GM12878 (cell line): ENCODE results near the gene TBC1D1. TPM values are rescaled to one million over a fixed set of nuclear protein-coding genes. Genes with fewer than 3 reads are reported as not detected.

Experiments
- ATAC-seq: fragments of 200-7000 bp; cut with Tn5 transposase; 3 replicates; pipeline ENCODE4 v1.9.1; 2020; ENCODE audit warnings: mild to moderate bottlenecking, moderate library complexity
- BruUV-seq: library from RNA; stranded (reverse); fragments of 400-500 nt; replicated peaks from 2 replicates; lab custom pipeline; 2021; lab: Mats Ljungman, UMichigan
- CTCF ChIA-PET: fragments of 300-600 bp; sonication (Branson Sonifier 250); formaldehyde crosslinking; extraction: SDS; loops from one replicate; lab custom pipeline; 2021; ENCODE audit warnings: inconsistent platforms; lab: Yijun Ruan, JAX
- POLR2A ChIA-PET: fragments of 350-600 bp; formaldehyde crosslinking; extraction: SDS; loops from one replicate; lab custom pipeline; 2021; ENCODE audit warnings: inconsistent platforms; lab: Charles Lee
- RAD21 ChIA-PET: fragments of 300-600 bp; sonication (Branson Sonifier 250); formaldehyde crosslinking; loops from one replicate; lab custom pipeline; 2023; ENCODE audit warnings: antibody characterized with exemption; ENCODE audit not compliant: unreplicated experiment; lab: Charles Lee
- SMC1A ChIA-PET: fragments of 300-600 bp; sonication (Branson Sonifier 250); formaldehyde crosslinking; loops from one replicate; lab custom pipeline; 2023; ENCODE audit not compliant: unreplicated experiment, uncharacterized antibody; lab: Charles Lee
- DNase-seq: peaks from one replicate; pipeline ENCODE4 v3.0.0-alpha.2; 2011; ENCODE audit warnings: low read depth, low spot score
- FAIRE-seq: peaks from 3 replicates; lab custom pipeline; 2011; peaks lifted over from hg19 to GRCh38; lab: Jason Lieb, UNC
- H2AFZ ChIP-seq: 2 replicates; pipeline ENCODE4 v1.6.0; 2011; ENCODE audit warnings: low read depth, low read length, control low read depth; ENCODE audit not compliant: control insufficient read depth
- H3K27ac ChIP-seq: 2 replicates; pipeline ENCODE4 v1.5.1; 2011; ENCODE audit warnings: control low read depth; ENCODE audit not compliant: control insufficient read depth, insufficient read depth
- H3K27me3 ChIP-seq, 2 experiments: replicated peaks in 1 of 2; 2 replicates each; pipeline versions ENCODE4 v1.6.0 to v1.6.1; 2011; ENCODE audit warnings: low read length in 1 of 2; ENCODE audit not compliant: control insufficient read depth in 2 of 2, insufficient read depth in 2 of 2
- H3K36me3 ChIP-seq, 2 experiments: 2 replicates each; pipeline ENCODE4 v1.5.1; 2011; ENCODE audit warnings: low read length in 1 of 2; ENCODE audit not compliant: control insufficient read depth in 2 of 2, insufficient read depth in 2 of 2
- H3K4me1 ChIP-seq: 2 replicates; pipeline ENCODE4 v1.6.1; 2011; ENCODE audit warnings: mild to moderate bottlenecking, low read length, moderate library complexity, mixed read lengths; ENCODE audit not compliant: control insufficient read depth, insufficient read depth
- H3K4me2 ChIP-seq: 2 replicates; pipeline ENCODE4 v1.6.0; 2011; ENCODE audit warnings: control low read depth; ENCODE audit not compliant: control insufficient read depth, insufficient read depth
- H3K4me3 ChIP-seq: fragments of 200-600 bp; sonication (generic); 2 replicates; pipeline ENCODE4 v1.5.1; 2016
- H3K79me2 ChIP-seq: 2 replicates; pipeline ENCODE4 v1.6.0; 2011; ENCODE audit warnings: low read length; ENCODE audit not compliant: control insufficient read depth, insufficient read depth
- H3K9ac ChIP-seq: 2 replicates; pipeline ENCODE4 v1.8.0; 2011; ENCODE audit warnings: low read length, control low read depth, mixed read lengths; ENCODE audit not compliant: control insufficient read depth, insufficient read depth
- H3K9me3 ChIP-seq: replicated peaks from 3 replicates; pipeline ENCODE4 v1.5.1; 2011; ENCODE audit warnings: mild to moderate bottlenecking, low read length; ENCODE audit not compliant: control insufficient read depth, insufficient read depth
- H4K20me1 ChIP-seq: 2 replicates; pipeline ENCODE4 v1.6.0; 2011; ENCODE audit not compliant: control insufficient read depth, insufficient read depth
- CHD4 ChIP-seq: fragments of 200-600 bp; sonication (generic); IDR thresholded peaks from 2 replicates; pipeline ENCODE4 v1.6.1; 2016; ENCODE audit warnings: mild to moderate bottlenecking
- EGR1 ChIP-seq, 2 experiments: IDR thresholded peaks; 1 replicate in 1 of 2; 2 replicates in 1 of 2; pipeline ENCODE4 v1.6.1; 2011 to 2012; ENCODE audit warnings: low read depth in 2 of 2, low read length in 2 of 2, borderline replicate concordance in 1 of 2, mild to moderate bottlenecking in 1 of 2, moderate library complexity in 1 of 2
- GABPA ChIP-seq: IDR thresholded peaks from 2 replicates; pipeline ENCODE4 v1.6.1; 2014; ENCODE audit warnings: antibody characterized with exemption, low read depth, mild to moderate bottlenecking, inconsistent platforms
- HCFC1 ChIP-seq: fragments of 150-350 bp; IDR thresholded peaks from 2 replicates; pipeline ENCODE4 v1.6.1; 2014; ENCODE audit warnings: low read length
- NBN ChIP-seq: fragments of 450-650 bp; IDR thresholded peaks from 2 replicates; pipeline ENCODE4 v1.6.1; 2016
- NFYA ChIP-seq: IDR thresholded peaks from 2 replicates; pipeline ENCODE4 v1.6.1; 2011; ENCODE audit warnings: low read depth, mild to moderate bottlenecking, low read length, improper control_type of control experiment, borderline replicate concordance
- PAX8 ChIP-seq: fragments of 450-650 bp; IDR thresholded peaks from 2 replicates; pipeline ENCODE4 v1.6.1; 2017; ENCODE audit warnings: mild to moderate bottlenecking, moderate library complexity
- SRF ChIP-seq, 2 experiments: IDR thresholded peaks; 2 replicates each; pipeline ENCODE4 v1.6.1; 2011; ENCODE audit warnings: low read depth in 2 of 2, low read length in 2 of 2, mild to moderate bottlenecking in 1 of 2, moderate library complexity in 1 of 2
- STAT1 ChIP-seq: fragments of 450-650 bp; conservative IDR thresholded peaks from 2 replicates; pipeline ENCODE4 v1.6.1; 2014; ENCODE audit warnings: antibody characterized with exemption, mild to moderate bottlenecking
- SUZ12 ChIP-seq: fragments of 200-600 bp; sonication (generic); IDR thresholded peaks from one replicate; pipeline ENCODE4 v1.6.1; 2018; ENCODE audit warnings: antibody characterized with exemption, mild to moderate bottlenecking; ENCODE audit not compliant: unreplicated experiment
- TCF12 ChIP-seq: IDR thresholded peaks from 2 replicates; pipeline ENCODE4 v1.6.1; 2011; ENCODE audit warnings: low read depth, mild to moderate bottlenecking, low read length
- YY1 ChIP-seq: IDR thresholded peaks from 2 replicates; pipeline ENCODE4 v1.6.1; 2011; ENCODE audit warnings: low read depth, mild to moderate bottlenecking, low read length
- ZNF622 ChIP-seq: fragments of 450-650 bp; IDR thresholded peaks from 2 replicates; pipeline ENCODE4 v1.6.1; 2017; ENCODE audit warnings: mild to moderate bottlenecking, inconsistent platforms
- WGBS: methylation state at CpG from one replicate; pipeline ENCODE4 v1.1.6; 2016; ENCODE audit warnings: low lambda C conversion rate; ENCODE audit not compliant: insufficient replicate concordance, insufficient coverage; ENCODE audit errors: missing lambda C conversion rate; 5-methylcytosine and 5-hydroxymethylcytosine counted together
- in situ Hi-C: fragments of 300-500 bp; cut with MboI; formaldehyde crosslinking; loops from 9 replicates; pipeline ENCODE4 v1.14.3; 2018; ENCODE audit warnings: mixed read lengths
- intact Hi-C: fragments of 100-400 bp; cut with micrococcal nuclease; formaldehyde crosslinking; loops from one replicate; pipeline ENCODE4 v1.14.2; 2022; ENCODE audit not compliant: unreplicated experiment
- polyA plus RNA-seq, 11 experiments: library from polyadenylated mRNA; depleted of rRNA in 4 of 11; unstranded in 6 of 11; stranded (reverse) in 5 of 11; fragments of >200 nt; fragmentation: Nextera tagmentation in 4 of 11; fragmentation: Illumina TruSeq in 1 of 11; extraction: Ambion mirVana in 4 of 11; extraction: Trizol in 1 of 11; gene quantifications; 1 replicate in 1 of 11; 2 replicates in 10 of 11; pipeline versions ENCODE4 v1.2.1 to v1.2.3, GENCODE V29; 2011 to 2016; ENCODE audit warnings: inconsistent platforms in 2 of 11, missing spikeins in 2 of 11, low read depth in 1 of 11
- total RNA-seq, 4 experiments: library from RNA; depleted of rRNA in 3 of 4; stranded (reverse); fragments of >200 nt in 3 of 4; fragmentation: Illumina TruSeq in 1 of 4; extraction: Trizol in 1 of 4; gene quantifications; 2 replicates each; pipeline versions ENCODE4 v1.2.1 to v1.2.3, GENCODE V29; 2013 to 2021
- TF ChIP-seq, protein P1 (sequence below): fragments of 450-650 bp; formaldehyde crosslinking; IDR thresholded peaks from 2 replicates; pipeline ENCODE4 v1.4.0; 2020; ENCODE audit warnings: mild to moderate bottlenecking, moderate library complexity
- TF ChIP-seq, protein P2 (sequence below): fragments of 150-350 bp; IDR thresholded peaks from 2 replicates; pipeline ENCODE4 v1.6.1; 2014; ENCODE audit warnings: mild to moderate bottlenecking, low read depth, low read length

TBC1D1 gene
- total and polyA plus RNA-seq, 10 of the 15 experiments (the other 5 are each of a cell fraction or from before 2014, with no cell fraction given): 5.3 to 102 (median 57.8) TPM

DNA sequence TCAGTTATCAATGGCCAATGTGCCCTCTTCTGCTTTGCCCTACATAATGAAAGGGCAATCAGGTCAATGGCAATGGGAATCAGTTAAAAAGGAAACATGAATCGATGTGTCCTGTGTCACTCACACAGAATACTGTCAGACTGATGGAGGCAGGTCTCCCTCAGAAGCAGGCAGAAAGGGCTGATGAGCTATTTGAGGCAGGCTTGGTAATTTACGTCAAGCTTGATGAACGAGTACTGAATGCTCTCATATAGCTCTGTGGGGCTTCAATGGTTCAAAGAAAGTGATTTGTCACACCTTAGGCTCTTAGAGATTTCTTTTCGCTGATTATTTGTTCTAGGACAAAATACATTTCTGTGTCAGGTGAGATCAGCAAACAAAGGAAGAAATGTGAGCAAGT lies 22.6 kb upstream of the TBC1D1 start:
- ATAC-seq (no peak), DNase-seq (no peak), FAIRE-seq (no peak)
- ChIA-PET POLR2A (no interaction called here), RAD21 (no interaction called here), CTCF (no interaction called here), SMC1A (interaction anchor here (1.4 kb wide), 1 partner anchor 18 kb away, joined by 4 read pairs; no protein-coding TSS in a partner anchor)
- intact Hi-C loops: no loop called here
- no peaks in the 10 kb centered on the region for H3K27me3 ChIP-seq
- H3K9ac ChIP-seq: no peak overlapping the region
- H3K79me2 ChIP-seq: no peaks in the 10 kb centered on the region
- H3K4me2 ChIP-seq: no peak overlapping the region
- no peaks in the 10 kb centered on the region; a peak in 2 of 4 replicates for H3K36me3 ChIP-seq
- no peaks in the 10 kb centered on the region for H4K20me1 ChIP-seq
- no peak for TF ChIP-seq NFYA
- no peak for TF ChIP-seq STAT1
- TF ChIP-seq CHD4: no peak
- no peak for TF ChIP-seq NBN
- TF ChIP-seq, protein P1, sequence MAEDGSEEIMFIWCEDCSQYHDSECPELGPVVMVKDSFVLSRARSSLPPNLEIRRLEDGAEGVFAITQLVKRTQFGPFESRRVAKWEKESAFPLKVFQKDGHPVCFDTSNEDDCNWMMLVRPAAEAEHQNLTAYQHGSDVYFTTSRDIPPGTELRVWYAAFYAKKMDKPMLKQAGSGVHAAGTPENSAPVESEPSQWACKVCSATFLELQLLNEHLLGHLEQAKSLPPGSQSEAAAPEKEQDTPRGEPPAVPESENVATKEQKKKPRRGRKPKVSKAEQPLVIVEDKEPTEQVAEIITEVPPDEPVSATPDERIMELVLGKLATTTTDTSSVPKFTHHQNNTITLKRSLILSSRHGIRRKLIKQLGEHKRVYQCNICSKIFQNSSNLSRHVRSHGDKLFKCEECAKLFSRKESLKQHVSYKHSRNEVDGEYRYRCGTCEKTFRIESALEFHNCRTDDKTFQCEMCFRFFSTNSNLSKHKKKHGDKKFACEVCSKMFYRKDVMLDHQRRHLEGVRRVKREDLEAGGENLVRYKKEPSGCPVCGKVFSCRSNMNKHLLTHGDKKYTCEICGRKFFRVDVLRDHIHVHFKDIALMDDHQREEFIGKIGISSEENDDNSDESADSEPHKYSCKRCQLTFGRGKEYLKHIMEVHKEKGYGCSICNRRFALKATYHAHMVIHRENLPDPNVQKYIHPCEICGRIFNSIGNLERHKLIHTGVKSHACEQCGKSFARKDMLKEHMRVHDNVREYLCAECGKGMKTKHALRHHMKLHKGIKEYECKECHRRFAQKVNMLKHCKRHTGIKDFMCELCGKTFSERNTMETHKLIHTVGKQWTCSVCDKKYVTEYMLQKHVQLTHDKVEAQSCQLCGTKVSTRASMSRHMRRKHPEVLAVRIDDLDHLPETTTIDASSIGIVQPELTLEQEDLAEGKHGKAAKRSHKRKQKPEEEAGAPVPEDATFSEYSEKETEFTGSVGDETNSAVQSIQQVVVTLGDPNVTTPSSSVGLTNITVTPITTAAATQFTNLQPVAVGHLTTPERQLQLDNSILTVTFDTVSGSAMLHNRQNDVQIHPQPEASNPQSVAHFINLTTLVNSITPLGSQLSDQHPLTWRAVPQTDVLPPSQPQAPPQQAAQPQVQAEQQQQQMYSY (CRISPR knock-in tag): no peak
- TF ChIP-seq HCFC1: no peak
- TF ChIP-seq SRF (IDR thresholded peaks at IDR 0.05; ENCODE audit: low read depth in 2 of 2, low read length in 2 of 2): no peak
- no peak for TF ChIP-seq PAX8
- no peak for TF ChIP-seq EGR1 (IDR thresholded peaks at IDR 0.05; ENCODE audit: borderline replicate concordance in 1 of 2, low read depth in 2 of 2, low read length in 2 of 2)
- no peak for TF ChIP-seq YY1
- TF ChIP-seq TCF12: no peak
- no peak for TF ChIP-seq GABPA
- TF ChIP-seq SUZ12: no peak
- no peak for TF ChIP-seq ZNF622
- TF ChIP-seq, protein P2, sequence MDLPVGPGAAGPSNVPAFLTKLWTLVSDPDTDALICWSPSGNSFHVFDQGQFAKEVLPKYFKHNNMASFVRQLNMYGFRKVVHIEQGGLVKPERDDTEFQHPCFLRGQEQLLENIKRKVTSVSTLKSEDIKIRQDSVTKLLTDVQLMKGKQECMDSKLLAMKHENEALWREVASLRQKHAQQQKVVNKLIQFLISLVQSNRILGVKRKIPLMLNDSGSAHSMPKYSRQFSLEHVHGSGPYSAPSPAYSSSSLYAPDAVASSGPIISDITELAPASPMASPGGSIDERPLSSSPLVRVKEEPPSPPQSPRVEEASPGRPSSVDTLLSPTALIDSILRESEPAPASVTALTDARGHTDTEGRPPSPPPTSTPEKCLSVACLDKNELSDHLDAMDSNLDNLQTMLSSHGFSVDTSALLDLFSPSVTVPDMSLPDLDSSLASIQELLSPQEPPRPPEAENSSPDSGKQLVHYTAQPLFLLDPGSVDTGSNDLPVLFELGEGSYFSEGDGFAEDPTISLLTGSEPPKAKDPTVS: no peak
- 95% methylated on average over 4 of the region's 4 CpGs for WGBS
- no peaks in the 10 kb centered on the region for H3K9me3 ChIP-seq
- H3K27ac ChIP-seq: no peak overlapping the region
- no TSS peak for BruUV-seq
- in situ Hi-C loops: no loop called here
- H3K4me3 ChIP-seq: no peak overlapping the region
- no peak overlapping the region for H2AFZ ChIP-seq
- H3K4me1 ChIP-seq: no peaks in the 10 kb centered on the region; the same call in none of the 2 replicates
